DMS 273 treated with DMSO at 0.1 percent for 48 hours (cell line): Measurements from ENCODE around the gene NEK6.

Source experiments
- DNase-seq: peaks from one replicate; lab custom pipeline; 2025; lab: John Stamatoyannopoulos, UW

The NEK6 gene

GRCh38 chr9:124261736-124262648, 4.2 kb downstream of the NEK6 start:
- no peak for DNase-seq

GRCh38 chr9:124262649-124262972, 4.9 kb downstream of the NEK6 start:
- DNase-seq, result no peak

GRCh38 chr9:124263213-124263612, 5.5 kb downstream of the NEK6 start:
- no peak for DNase-seq

GRCh38 chr9:124263800-124264426, 6.2 kb downstream of the NEK6 start:
- no peak for DNase-seq

GRCh38 chr9:124264823-124265233, 7.1 kb downstream of the NEK6 start:
- DNase-seq, result no peak

GRCh38 chr9:124265551-124265950, 7.8 kb downstream of the NEK6 start:
- DNase-seq, result no peak

GRCh38 chr9:124266139-124266825, 8.5 kb downstream of the NEK6 start:
- no peak for DNase-seq

GRCh38 chr9:124266826-124267201, 9.1 kb downstream of the NEK6 start:
- no peak for DNase-seq

- DNase-seq, result no peak
Measured at GRCh38 chr9:124267271-124267807, 9.6 kb downstream of the NEK6 start.

GRCh38 chr9:124268248-124268647, 10.5 kb downstream of the NEK6 start:
- DNase-seq, result no peak

- no peak for DNase-seq
Measured at GRCh38 chr9:124268661-124269060, 10.9 kb downstream of the NEK6 start.

GRCh38 chr9:124269556-124269955, 11.8 kb downstream of the NEK6 start:
- DNase-seq, result no peak

- no peak for DNase-seq
Measured at GRCh38 chr9:124270504-124271335, 13.0 kb downstream of the NEK6 start.

GRCh38 chr9:124271660-124272059, 13.9 kb downstream of the NEK6 start:
- DNase-seq, result no peak

GRCh38 chr9:124272118-124272517, 14.4 kb downstream of the NEK6 start:
- DNase-seq, result no peak

- no peak for DNase-seq
Measured at GRCh38 chr9:124272979-124273378, 15.2 kb downstream of the NEK6 start.

GRCh38 chr9:124273427-124274160, 15.8 kb downstream of the NEK6 start:
- no peak for DNase-seq

- no peak for DNase-seq
Measured at GRCh38 chr9:124274226-124274625, 16.5 kb downstream of the NEK6 start.

GRCh38 chr9:124274738-124275137, 17.0 kb downstream of the NEK6 start:
- no peak for DNase-seq

GRCh38 chr9:124277420-124277819, 19.7 kb downstream of the NEK6 start:
- DNase-seq, result no peak

- DNase-seq, result no peak
Measured at GRCh38 chr9:124278054-124278540, 20.3 kb downstream of the NEK6 start.
